Psoas muscle (tissue), 8 donors: ENCODE measurements around the gene RTP3. TPM values are rescaled to one million over a fixed set of nuclear protein-coding genes. Genes with fewer than 3 reads are reported as not detected.
A peak's percentile ranks its signal among the peaks of the same experiment; 100 is the strongest.

Experiments used
- ATAC-seq, 4 donors: fragments of 200-7000 bp; cut with Tn5 transposase; one replicate each; pipeline ENCODE4 v1.9.1; 2020; ENCODE audit warnings: moderate library complexity in 3 of 4, mild to moderate bottlenecking in 2 of 4
- DNase-seq, 2 donors: peaks; one replicate each; pipeline ENCODE4 v3.0.0-alpha.2; 2020
- H3K27ac ChIP-seq: fragments of 200-600 bp; one replicate; pipeline ENCODE4 v1.8.0; 2022
- H3K27me3 ChIP-seq, 3 donors: fragments of 200-600 bp in 1 of 3; one replicate each; pipeline versions ENCODE4 v1.6.1 to v1.8.0; 2013 to 2022; ENCODE audit warnings: low read length in 2 of 3, mild to moderate bottlenecking in 2 of 3, moderate library complexity in 1 of 3; ENCODE audit not compliant: insufficient read depth in 3 of 3
- H3K36me3 ChIP-seq, 2 donors: fragments of 200-600 bp in 1 of 2; one replicate each; pipeline versions ENCODE4 v1.6.1 to v1.8.0; 2013 to 2022; ENCODE audit warnings: low read depth in 1 of 2, mild to moderate bottlenecking in 1 of 2, moderate library complexity in 1 of 2; ENCODE audit not compliant: insufficient read depth in 1 of 2
- H3K4me1 ChIP-seq: fragments of 200-600 bp; one replicate; pipeline ENCODE4 v1.8.0; 2022
- H3K4me3 ChIP-seq: fragments of 200-600 bp; one replicate; pipeline ENCODE4 v1.8.0; 2022; ENCODE audit warnings: mild to moderate bottlenecking
- H3K9me3 ChIP-seq: fragments of 200-600 bp; one replicate; pipeline ENCODE4 v1.8.0; 2022
- WGBS, 3 donors: extraction: QIAGEN DNeasy Blood & Tissue Kit; methylation state at CpG; one replicate each; pipeline versions ENCODE4 v1.1.6 to v1.1.7; 2013; 5-methylcytosine and 5-hydroxymethylcytosine counted together
- intact Hi-C, 2 donors: fragments of 100-400 bp; cut with DNase I; formaldehyde crosslinking; loops; one replicate each; pipeline versions ENCODE4 v1.11.0 to v1.14.2; 2022
- polyA plus RNA-seq, 3 donors: library from polyadenylated mRNA; stranded (reverse); fragments of 200-250 nt; gene quantifications; one replicate each; pipeline ENCODE4 v1.2.3, GENCODE V29; 2013
- total RNA-seq, 4 donors: library from RNA; stranded (reverse); fragmentation: NEBNext Ultra II Directional in 2 of 4; extraction: Animal tissue kit (Norgen Biotek cat#: 25700) in 2 of 4; gene quantifications; one replicate each; pipeline versions ENCODE4 v1.2.1 to v1.2.4, GENCODE V29; 2021 to 2023
- TF ChIP-seq, protein P1 (sequence below): fragments of 200-600 bp; IDR thresholded peaks from one replicate; pipeline ENCODE4 v1.8.0; 2022; ENCODE audit warnings: antibody characterized with exemption
- donor health status: healthy with polysubstance abuse.
- donor health status: DM: no; HTN: no; CAD: no; lungs with moderate emphysema.
- donor health status: Bipolar disorder and iron deficiency.
- donor health status: healthy.
- donor health status: DM: yes; HTN: yes; CAD: no.
- donor health status: DM: no; HTN: no; CAD: no.
- donor health status: DM: no; HTN: no; CAD: no.
- donor health status: DM: yes; HTN: yes; CAD: no.

Gene RTP3
- total and polyA plus RNA-seq, 7 donors = 0.01 TPM; not detected in 6

DNA sequence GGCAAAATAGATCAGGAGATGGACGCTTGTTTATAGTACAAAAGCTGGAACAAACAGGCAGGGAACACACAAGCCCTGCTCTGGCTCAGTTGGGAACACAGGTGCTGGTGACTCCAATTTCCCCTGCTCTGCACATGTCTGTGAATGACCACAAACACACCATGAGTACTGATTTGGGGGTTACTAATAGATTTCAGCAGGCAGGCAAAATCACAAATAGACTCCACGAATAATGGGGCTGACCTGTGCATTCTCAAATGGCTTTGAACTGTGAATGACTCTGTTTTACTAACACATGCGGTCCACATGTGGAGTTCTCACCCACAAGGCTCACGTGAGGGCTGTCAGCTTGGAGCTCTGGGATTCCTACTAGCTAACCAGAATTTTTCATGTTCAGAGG, 3.9 kb downstream of the RTP3 start:
- H3K27ac ChIP-seq = peak overlapping the region; percentile 65
- TF ChIP-seq, protein P1, sequence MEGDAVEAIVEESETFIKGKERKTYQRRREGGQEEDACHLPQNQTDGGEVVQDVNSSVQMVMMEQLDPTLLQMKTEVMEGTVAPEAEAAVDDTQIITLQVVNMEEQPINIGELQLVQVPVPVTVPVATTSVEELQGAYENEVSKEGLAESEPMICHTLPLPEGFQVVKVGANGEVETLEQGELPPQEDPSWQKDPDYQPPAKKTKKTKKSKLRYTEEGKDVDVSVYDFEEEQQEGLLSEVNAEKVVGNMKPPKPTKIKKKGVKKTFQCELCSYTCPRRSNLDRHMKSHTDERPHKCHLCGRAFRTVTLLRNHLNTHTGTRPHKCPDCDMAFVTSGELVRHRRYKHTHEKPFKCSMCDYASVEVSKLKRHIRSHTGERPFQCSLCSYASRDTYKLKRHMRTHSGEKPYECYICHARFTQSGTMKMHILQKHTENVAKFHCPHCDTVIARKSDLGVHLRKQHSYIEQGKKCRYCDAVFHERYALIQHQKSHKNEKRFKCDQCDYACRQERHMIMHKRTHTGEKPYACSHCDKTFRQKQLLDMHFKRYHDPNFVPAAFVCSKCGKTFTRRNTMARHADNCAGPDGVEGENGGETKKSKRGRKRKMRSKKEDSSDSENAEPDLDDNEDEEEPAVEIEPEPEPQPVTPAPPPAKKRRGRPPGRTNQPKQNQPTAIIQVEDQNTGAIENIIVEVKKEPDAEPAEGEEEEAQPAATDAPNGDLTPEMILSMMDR = no peak
- no peak overlapping the region for H3K4me3 ChIP-seq
- no peaks in the 10 kb centered on the region for H3K9me3 ChIP-seq
- intact Hi-C loops = loop anchor here in 1 of 2 donors (5.0 kb wide), 1 partner anchor 46 kb away; no protein-coding TSS in a partner anchor
- peaks cover 30% of the 10 kb centered on the region for H3K4me1 ChIP-seq
- DNase-seq (no peak), ATAC-seq (peak in 1 of 4 donors; percentile 48)
- H3K27me3 ChIP-seq = no peaks in the 10 kb centered on the region
- 39 to 53% (median 49%) methylated on average over 4 of the region's 4 CpGs for WGBS, 3 donors
- H3K36me3 ChIP-seq = no peaks in the 10 kb centered on the region

DNA sequence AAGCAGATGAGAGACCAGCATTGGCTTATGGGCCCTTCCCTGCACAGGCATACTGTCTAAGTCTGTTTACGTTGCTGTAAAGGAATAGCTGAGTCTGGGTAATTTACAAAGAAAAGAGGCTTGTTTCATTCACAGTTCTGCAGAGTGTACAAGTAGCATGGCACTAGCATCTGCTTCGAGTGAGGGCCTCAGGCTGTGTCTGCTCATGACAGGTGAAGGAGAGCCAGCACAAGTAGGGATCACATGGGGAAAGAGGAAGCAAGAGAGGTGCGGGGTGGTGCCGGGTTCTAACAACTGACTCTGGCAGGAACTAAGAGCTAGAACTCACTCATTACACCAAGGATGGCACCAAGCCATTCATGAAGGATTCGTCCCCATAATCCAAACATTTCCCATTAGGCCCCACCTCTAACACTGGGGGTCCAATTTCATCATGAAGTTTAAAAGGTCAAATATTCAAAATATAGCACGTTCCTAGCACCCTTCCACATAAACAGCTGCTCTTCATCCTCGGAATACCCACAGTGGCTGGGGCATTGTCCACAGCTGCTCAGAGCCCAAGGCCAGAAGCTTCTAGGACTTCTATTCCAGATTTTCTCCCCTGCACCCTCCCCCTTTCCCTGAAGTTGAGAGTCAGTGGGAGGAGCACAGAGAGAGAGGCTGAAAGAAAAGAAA, 5.6 kb downstream of the RTP3 start:
- H3K27me3 ChIP-seq = no peaks in the 10 kb centered on the region
- TF ChIP-seq, protein P1 = no peak
- H3K9me3 ChIP-seq = no peaks in the 10 kb centered on the region
- H3K36me3 ChIP-seq = no peaks in the 10 kb centered on the region
- peak overlapping the region; percentile 65 for H3K27ac ChIP-seq
- H3K4me3 ChIP-seq = no peak overlapping the region
- intact Hi-C loops = loop anchor here in 1 of 2 donors (5.0 kb wide), 1 partner anchor 44 kb away; no protein-coding TSS in a partner anchor
- H3K4me1 ChIP-seq = peaks cover 30% of the 10 kb centered on the region
- ATAC-seq (peak; percentile 7 to 34 (median 27)), DNase-seq (no peak)
- 35 to 47% (median 41%) methylated on average over 7 of the region's 7 CpGs for WGBS, 3 donors

DNA sequence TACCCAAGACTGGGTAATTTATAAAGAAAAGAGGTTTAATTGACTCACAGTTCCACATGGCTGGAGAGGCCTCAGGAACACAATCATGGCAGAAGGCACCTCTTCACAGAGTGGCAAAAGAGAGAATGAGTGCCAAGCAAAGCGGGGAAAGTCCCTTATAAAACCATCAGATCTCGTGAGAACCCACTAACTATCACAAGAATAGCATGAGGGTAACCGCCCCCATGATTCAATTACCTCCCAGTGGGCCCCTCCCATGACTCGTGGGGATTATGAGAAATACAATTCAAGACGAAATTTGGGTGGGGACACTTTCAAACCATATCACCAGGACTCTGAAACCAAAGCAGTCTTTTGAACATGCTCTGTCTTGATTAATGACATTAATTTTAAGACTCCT, 7.0 kb downstream of the RTP3 start:
- ATAC-seq (no peak), DNase-seq (no peak)
- Histone ChIP-seq H3K4me1 (peaks cover 30% of the 10 kb centered on the region), H3K27me3 (no peaks in the 10 kb centered on the region), H3K36me3 (no peaks in the 10 kb centered on the region), H3K4me3 (no peak overlapping the region), H3K27ac (no peak overlapping the region), H3K9me3 (no peaks in the 10 kb centered on the region)
- 63 to 79% (median 71%) methylated on average over 5 of the region's 5 CpGs for WGBS, 3 donors
- TF ChIP-seq, protein P1 = no peak
- intact Hi-C loops = loop anchor here in 1 of 2 donors (5.0 kb wide), 1 partner anchor 43 kb away; no protein-coding TSS in a partner anchor

DNA sequence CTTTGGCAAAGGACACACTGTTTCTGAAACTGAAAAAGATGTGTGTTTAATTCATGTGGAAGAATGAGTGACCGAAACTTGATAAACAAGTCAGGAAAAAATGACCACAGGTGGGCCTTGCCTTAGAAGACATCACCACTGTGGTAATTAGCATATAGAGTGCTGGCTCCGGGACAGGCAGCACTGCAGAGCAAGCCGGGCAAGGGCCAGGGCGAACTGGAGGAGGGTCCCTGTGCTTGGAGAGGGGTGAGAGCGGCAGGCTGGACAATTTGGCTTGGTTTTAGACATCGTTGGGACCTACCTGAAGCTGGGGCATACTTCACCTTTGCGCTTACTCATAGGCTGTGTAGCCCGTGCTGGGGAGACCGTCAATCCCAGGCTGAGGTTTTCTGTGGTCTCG, 8.2 kb downstream of the RTP3 start:
- Histone ChIP-seq H3K27me3 (no peaks in the 10 kb centered on the region), H3K4me1 (peaks cover 29% of the 10 kb centered on the region), H3K27ac (no peak overlapping the region), H3K4me3 (no peak overlapping the region), H3K36me3 (peaks cover 0 to 8% of the 10 kb centered on the region in 2 donors), H3K9me3 (no peaks in the 10 kb centered on the region)
- ATAC-seq (peak in 1 of 4 donors; percentile 18), DNase-seq (no peak)
- 73 to 83% (median 74%) methylated on average over 9 to 10 of the region's 10 CpGs for WGBS, 3 donors
- intact Hi-C loops = no loop called here
- TF ChIP-seq, protein P1 = no peak
